ENCODE results near the gene SPRY2.
"Not testable (repeated sequence)": the region's sequence is repeated elsewhere in the genome, so short reads cannot be mapped to it uniquely, and the experiment has no call there.

The SPRY2 gene

GRCh38 chr13:80361298-80361697 lies 20.4 kb upstream of the SPRY2 start:
- H3K4me3 ChIP-seq: no peak overlapping the region
- intact Hi-C loops (cut with DNase I; ENCODE audit: low total_unique reads): loop anchor here (10.0 kb wide), 1 partner anchor 586 kb away; no protein-coding TSS in a partner anchor
- no peaks in the 10 kb centered on the region for H3K9me3 ChIP-seq
- no peaks in the 10 kb centered on the region for H3K36me3 ChIP-seq
- no peak for DNase-seq
- peaks cover 0 to 10% (median 3%) of the 10 kb centered on the region in 4 donors for H3K4me1 ChIP-seq
- no peak for TF ChIP-seq CTCF (IDR thresholded peaks at IDR 0.05)
- H3K27ac ChIP-seq: no peak overlapping the region
- H3K27me3 ChIP-seq: no peaks in the 10 kb centered on the region

GRCh38 chr13:80360453-80360800 lies 19.5 kb upstream of the SPRY2 start:
- no peak for TF ChIP-seq CTCF (IDR thresholded peaks at IDR 0.05)
- no peaks in the 10 kb centered on the region for H3K9me3 ChIP-seq
- H3K4me1 ChIP-seq: peaks cover 0 to 10% (median 3%) of the 10 kb centered on the region in 4 donors
- H3K27ac ChIP-seq: no peak overlapping the region
- H3K27me3 ChIP-seq: no peaks in the 10 kb centered on the region
- H3K36me3 ChIP-seq: no peaks in the 10 kb centered on the region
- DNase-seq: no peak
- no peak overlapping the region for H3K4me3 ChIP-seq
- intact Hi-C loops (cut with DNase I; ENCODE audit: low total_unique reads): loop anchor here (10.0 kb wide), 1 partner anchor 586 kb away; no protein-coding TSS in a partner anchor

GRCh38 chr13:80359778-80360452 lies 19.0 kb upstream of the SPRY2 start:
- Histone ChIP-seq H3K4me3 (no peak overlapping the region), H3K9me3 (no peaks in the 10 kb centered on the region), H3K4me1 (peaks cover 0 to 10% (median 3%) of the 10 kb centered on the region in 4 donors), H3K27ac (no peak overlapping the region), H3K27me3 (no peaks in the 10 kb centered on the region), H3K36me3 (no peaks in the 10 kb centered on the region)
- no peak for DNase-seq
- no peak for TF ChIP-seq CTCF (IDR thresholded peaks at IDR 0.05)
- intact Hi-C loops (cut with DNase I; ENCODE audit: low total_unique reads): loop anchor here (10.0 kb wide), 1 partner anchor 585 kb away; no protein-coding TSS in a partner anchor

- intact Hi-C loops (cut with DNase I; ENCODE audit: low total_unique reads): no loop called here
- no peak for DNase-seq
- no peaks in the 10 kb centered on the region for H3K27me3 ChIP-seq
- no peak overlapping the region for H3K4me3 ChIP-seq
- peaks cover 0 to 10% (median 3%) of the 10 kb centered on the region in 4 donors for H3K4me1 ChIP-seq
- TF ChIP-seq CTCF (IDR thresholded peaks at IDR 0.05): no peak
- no peaks in the 10 kb centered on the region for H3K36me3 ChIP-seq
- H3K9me3 ChIP-seq: no peaks in the 10 kb centered on the region
- H3K27ac ChIP-seq: no peak overlapping the region
Observed at GRCh38 chr13:80359414-80359777, 18.5 kb upstream of the SPRY2 start.

- H3K27ac ChIP-seq; H3K4me3 ChIP-seq; intact Hi-C loops (cut with DNase I; ENCODE audit: low total_unique reads); H3K27me3 ChIP-seq; DNase-seq; H3K36me3 ChIP-seq; H3K9me3 ChIP-seq: not testable (repeated sequence)
- peaks cover 0 to 10% (median 1%) of the 10 kb centered on the region in 4 donors for H3K4me1 ChIP-seq
Observed at GRCh38 chr13:80355496-80356094, 14.7 kb upstream of the SPRY2 start.

GRCh38 chr13:80348750-80349149 lies 7.8 kb upstream of the SPRY2 start:
- no peaks in the 10 kb centered on the region for H3K27me3 ChIP-seq
- intact Hi-C loops (cut with DNase I; ENCODE audit: low total_unique reads): loop anchor here (5.0 to 10.0 kb wide), 2 partner anchors 499 to 674 kb away; no protein-coding TSS in a partner anchor
- no peak overlapping the region for H3K27ac ChIP-seq
- H3K36me3 ChIP-seq: no peaks in the 10 kb centered on the region
- DNase-seq: no peak
- H3K9me3 ChIP-seq: no peaks in the 10 kb centered on the region
- H3K4me3 ChIP-seq: no peak overlapping the region
- H3K4me1 ChIP-seq: no peaks in the 10 kb centered on the region
- TF ChIP-seq CTCF (IDR thresholded peaks at IDR 0.05): no peak
